ENCODE results near the gene PRR35.

- TF ChIP-seq, protein P1, sequence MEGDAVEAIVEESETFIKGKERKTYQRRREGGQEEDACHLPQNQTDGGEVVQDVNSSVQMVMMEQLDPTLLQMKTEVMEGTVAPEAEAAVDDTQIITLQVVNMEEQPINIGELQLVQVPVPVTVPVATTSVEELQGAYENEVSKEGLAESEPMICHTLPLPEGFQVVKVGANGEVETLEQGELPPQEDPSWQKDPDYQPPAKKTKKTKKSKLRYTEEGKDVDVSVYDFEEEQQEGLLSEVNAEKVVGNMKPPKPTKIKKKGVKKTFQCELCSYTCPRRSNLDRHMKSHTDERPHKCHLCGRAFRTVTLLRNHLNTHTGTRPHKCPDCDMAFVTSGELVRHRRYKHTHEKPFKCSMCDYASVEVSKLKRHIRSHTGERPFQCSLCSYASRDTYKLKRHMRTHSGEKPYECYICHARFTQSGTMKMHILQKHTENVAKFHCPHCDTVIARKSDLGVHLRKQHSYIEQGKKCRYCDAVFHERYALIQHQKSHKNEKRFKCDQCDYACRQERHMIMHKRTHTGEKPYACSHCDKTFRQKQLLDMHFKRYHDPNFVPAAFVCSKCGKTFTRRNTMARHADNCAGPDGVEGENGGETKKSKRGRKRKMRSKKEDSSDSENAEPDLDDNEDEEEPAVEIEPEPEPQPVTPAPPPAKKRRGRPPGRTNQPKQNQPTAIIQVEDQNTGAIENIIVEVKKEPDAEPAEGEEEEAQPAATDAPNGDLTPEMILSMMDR (IDR thresholded peaks at IDR 0.05; ENCODE audit: poor library complexity, severe bottlenecking), result no peak
- no peak for TF ChIP-seq EP300 (conservative IDR thresholded peaks at IDR 0.05; ENCODE audit: poor library complexity, severe bottlenecking)
- no peak for TF ChIP-seq RAD21 (conservative IDR thresholded peaks at IDR 0.05)
- TF ChIP-seq EZH2 (IDR thresholded peaks at IDR 0.05; ENCODE audit: borderline replicate concordance, insufficient read depth, low read length, poor library complexity, severe bottlenecking), result no peak
- TF ChIP-seq TAF1 (IDR thresholded peaks at IDR 0.05; ENCODE audit: low read depth), result no peak
- TF ChIP-seq REST (IDR thresholded peaks at IDR 0.05; ENCODE audit: borderline replicate concordance), result no peak
- TF ChIP-seq SMC3 (conservative IDR thresholded peaks at IDR 0.05; ENCODE audit: poor library complexity), result no peak
- TF ChIP-seq POLR2AphosphoS5 (IDR thresholded peaks at IDR 0.05), result no peak
- no peak for TF ChIP-seq MXI1 (conservative IDR thresholded peaks at IDR 0.05; ENCODE audit: poor library complexity, severe bottlenecking)
These were observed 31.8 kb downstream of the PRR35 start for GRCh38 chr16:591892-592517.
